Stomach (tissue), 8 donors: ENCODE data around the gene CSF2. TPM values are rescaled to one million over a fixed set of nuclear protein-coding genes. Genes with fewer than 3 reads are reported as not detected.

ENCODE experiments used
- polyA plus RNA-seq, 3 donors: library from polyadenylated mRNA; stranded (reverse); fragments of 200-250 nt; gene quantifications; one replicate each; pipeline ENCODE4 v1.2.3, GENCODE V29; 2013
- small RNA-seq, 4 donors: library from RNA; depleted of rRNA; stranded (forward); fragments of <200 nt; gene quantifications; one replicate each; pipeline ENCODE3, GENCODE V24; 2016
- total RNA-seq, 5 donors: library from RNA; depleted of rRNA; stranded (reverse); fragments of >200 nt; gene quantifications; one replicate each; pipeline versions ENCODE4 v1.1.0 to v1.2.3, GENCODE V29; 2014 to 2016
- donor health status: healthy with polysubstance abuse.
- donor health status: Bipolar disorder and iron deficiency.
- donor health status: healthy.

The CSF2 gene
- total and polyA plus RNA-seq, 8 donors: not detected

Small RNA genes within 50 kb of the gene (small RNA-seq; reads per million reads assigned to genes)
- gene RF00285: 0 reads per million in 4 donors

Other genes starting within 250 kb of the CSF2 start
- gene MEIKIN, start 128.1 kb upstream of the CSF2 start, total RNA-seq: under 1 TPM in 1 of 5 donors, not detected in 4; 0.37 TPM
- not detected for gene MEIKIN, start 128.1 kb upstream of the CSF2 start, polyA plus RNA-seq
- 1 to 10 TPM in 3 of 5 donors, not detected in 2; 1.7 to 7.2 (median 2.9) TPM for gene ACSL6, start 62.1 kb upstream of the CSF2 start, total RNA-seq
- gene ACSL6, start 62.1 kb upstream of the CSF2 start, polyA plus RNA-seq: under 1 TPM; 0.19 to 0.61 (median 0.45) TPM
- not detected for gene IL3, start 13.1 kb upstream of the CSF2 start, total RNA-seq
- gene IL3, start 13.1 kb upstream of the CSF2 start, polyA plus RNA-seq: not detected
- gene P4HA2, start 154.1 kb downstream of the CSF2 start, total RNA-seq: 100 to 1,000 TPM in 1 of 5 donors, 10 to 100 TPM in 4; 18.7 to 109 (median 37.9) TPM
- gene P4HA2, start 154.1 kb downstream of the CSF2 start, polyA plus RNA-seq: 10 to 100 TPM in 2 of 3 donors, 1 to 10 TPM in 1; 9.0 to 21.2 (median 20.4) TPM
- 10 to 100 TPM in 4 of 5 donors, not detected in 1; 13.9 to 37.8 (median 25.4) TPM for gene PDLIM4, start 183.9 kb downstream of the CSF2 start, total RNA-seq
- 10 to 100 TPM; 11.2 to 52.4 (median 16.1) TPM for gene PDLIM4, start 183.9 kb downstream of the CSF2 start, polyA plus RNA-seq
- gene SLC22A4, start 220.6 kb downstream of the CSF2 start, total RNA-seq: 10 to 100 TPM in 1 of 5 donors, 1 to 10 TPM in 1, under 1 TPM in 1, not detected in 2; 0.37 to 24.5 (median 6.1) TPM
- gene SLC22A4, start 220.6 kb downstream of the CSF2 start, polyA plus RNA-seq: under 1 TPM; 0.31 to 0.61 (median 0.45) TPM